Pancreas (tissue), 10 donors: ENCODE results near the gene LY6G6D. TPM values are rescaled to one million over a fixed set of nuclear protein-coding genes. Genes with fewer than 3 reads are reported as not detected.
A peak's percentile ranks its signal among the peaks of the same experiment; 100 is the strongest.

Experiments
- ATAC-seq, 4 donors: fragments of 200-7000 bp; cut with Tn5 transposase; one replicate each; pipeline versions ENCODE4 v1.8.0 to v1.9.1; 2020; ENCODE audit warnings: mild to moderate bottlenecking in 4 of 4, moderate library complexity in 4 of 4
- DNase-seq, 6 donors: peaks; one replicate each; pipeline ENCODE4 v3.0.0-alpha.2; 2020
- FAIRE-seq: peaks from 2 replicates; lab custom pipeline; 2012; peaks lifted over from hg19 to GRCh38; lab: Jason Lieb, UNC
- H3K27ac ChIP-seq, 4 donors: fragments of 200-600 bp; sonication (generic); 1 replicate in 3 of 4; 2 replicates in 1 of 4; pipeline versions ENCODE4 v1.5.0 to v1.8.0; 2020
- H3K27me3 ChIP-seq, 4 donors: fragments of 200-600 bp; one replicate each; pipeline ENCODE4 v1.8.0; 2021
- H3K36me3 ChIP-seq, 3 donors: fragments of 200-600 bp; sonication (generic) in 1 of 3; one replicate each; pipeline versions ENCODE4 v1.5.0 to v1.8.0; 2020 to 2021
- H3K4me1 ChIP-seq, 3 donors: fragments of 200-600 bp; one replicate each; pipeline ENCODE4 v1.8.0; 2021
- H3K4me3 ChIP-seq, 4 donors: fragments of 200-600 bp; sonication (generic) in 2 of 4; one replicate each; pipeline versions ENCODE4 v1.5.0 to v1.8.0; 2020 to 2021
- H3K9me3 ChIP-seq, 4 donors: fragments of 200-600 bp; one replicate each; pipeline ENCODE4 v1.8.0; 2021
- WGBS, 2 donors: extraction: QIAGEN DNeasy Blood & Tissue Kit; methylation state at CpG; one replicate each; pipeline ENCODE4 v1.1.7; 2013; 5-methylcytosine and 5-hydroxymethylcytosine counted together
- intact Hi-C, 3 donors: fragments of 100-400 bp; cut with DNase I; formaldehyde crosslinking; loops; one replicate each; pipeline versions ENCODE4 v1.11.1 to v1.14.2; 2022
- polyA plus RNA-seq, 2 donors: library from polyadenylated mRNA; stranded (reverse); fragments of 200-250 nt; gene quantifications; one replicate each; pipeline ENCODE4 v1.2.3, GENCODE V29; 2013
- total RNA-seq, 6 donors: library from RNA; stranded (reverse); fragmentation: NEBNext Ultra II Directional in 4 of 6; extraction: Animal tissue kit (Norgen Biotek cat#: 25700) in 4 of 6; gene quantifications; one replicate each; pipeline versions ENCODE4 v1.2.1 to v1.2.4, GENCODE V29; 2021 to 2023
- TF ChIP-seq, protein P1 (sequence below), 4 donors: fragments of 200-600 bp; sonication (generic) in 3 of 4; IDR thresholded peaks; one replicate each; pipeline versions ENCODE4 v1.5.0 to v1.8.0; 2021; ENCODE audit warnings: antibody characterized with exemption in 4 of 4
- donor health status: healthy with polysubstance abuse.
- donor health status: DM: no; HTN: no; CAD: no; lungs with moderate emphysema.
- donor health status: DM: no; HTN: no; CAD: no.
- donor health status: control.
- donor health status: control.
- donor health status: Bipolar disorder and iron deficiency.
- donor health status: DM: yes; HTN: yes; CAD: no.
- donor health status: DM: no; HTN: no; CAD: no.
- donor health status: DM: no; HTN: no; CAD: no.
- donor health status: DM: yes; HTN: yes; CAD: no.

LY6G6D gene
- total and polyA plus RNA-seq, 8 donors, result not detected

DNA sequence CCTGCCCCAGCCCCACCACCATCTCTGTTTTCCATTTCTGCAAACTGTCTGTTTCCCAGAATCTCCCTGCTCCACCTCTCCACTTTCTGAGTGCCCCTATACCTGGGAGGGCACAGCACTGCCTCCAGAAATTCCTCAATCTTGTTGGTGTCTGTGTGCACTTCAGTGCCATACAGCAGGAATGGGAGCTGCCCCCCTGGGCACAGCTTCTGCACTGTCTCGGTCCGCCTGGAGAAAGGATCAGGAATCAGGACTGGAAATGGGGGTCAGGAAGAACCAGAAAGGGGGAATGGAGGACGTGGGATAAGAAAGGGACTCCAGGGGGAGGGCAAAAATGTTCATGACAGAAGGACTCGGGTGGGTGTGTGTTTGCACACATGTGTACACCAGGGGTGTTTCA, 18.6 kb downstream of the LY6G6D start:
- FAIRE-seq (no peak), DNase-seq (no peak), ATAC-seq (no peak)
- no peak overlapping the region for H3K27ac ChIP-seq
- H3K36me3 ChIP-seq, result peaks cover 0 to 21% (median 17%) of the 10 kb centered on the region in 3 donors
- no peak overlapping the region for H3K4me3 ChIP-seq
- WGBS, 2 donors, result 85% methylated on average over 4 of the region's 4 CpGs
- intact Hi-C loops, result no loop called here
- no peaks in the 10 kb centered on the region for H3K9me3 ChIP-seq
- H3K27me3 ChIP-seq, result no peaks in the 10 kb centered on the region
- H3K4me1 ChIP-seq, result peaks cover 21 to 26% (median 21%) of the 10 kb centered on the region in 3 donors
- TF ChIP-seq, protein P1, sequence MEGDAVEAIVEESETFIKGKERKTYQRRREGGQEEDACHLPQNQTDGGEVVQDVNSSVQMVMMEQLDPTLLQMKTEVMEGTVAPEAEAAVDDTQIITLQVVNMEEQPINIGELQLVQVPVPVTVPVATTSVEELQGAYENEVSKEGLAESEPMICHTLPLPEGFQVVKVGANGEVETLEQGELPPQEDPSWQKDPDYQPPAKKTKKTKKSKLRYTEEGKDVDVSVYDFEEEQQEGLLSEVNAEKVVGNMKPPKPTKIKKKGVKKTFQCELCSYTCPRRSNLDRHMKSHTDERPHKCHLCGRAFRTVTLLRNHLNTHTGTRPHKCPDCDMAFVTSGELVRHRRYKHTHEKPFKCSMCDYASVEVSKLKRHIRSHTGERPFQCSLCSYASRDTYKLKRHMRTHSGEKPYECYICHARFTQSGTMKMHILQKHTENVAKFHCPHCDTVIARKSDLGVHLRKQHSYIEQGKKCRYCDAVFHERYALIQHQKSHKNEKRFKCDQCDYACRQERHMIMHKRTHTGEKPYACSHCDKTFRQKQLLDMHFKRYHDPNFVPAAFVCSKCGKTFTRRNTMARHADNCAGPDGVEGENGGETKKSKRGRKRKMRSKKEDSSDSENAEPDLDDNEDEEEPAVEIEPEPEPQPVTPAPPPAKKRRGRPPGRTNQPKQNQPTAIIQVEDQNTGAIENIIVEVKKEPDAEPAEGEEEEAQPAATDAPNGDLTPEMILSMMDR (IDR thresholded peaks at IDR 0.05), result no peak

DNA sequence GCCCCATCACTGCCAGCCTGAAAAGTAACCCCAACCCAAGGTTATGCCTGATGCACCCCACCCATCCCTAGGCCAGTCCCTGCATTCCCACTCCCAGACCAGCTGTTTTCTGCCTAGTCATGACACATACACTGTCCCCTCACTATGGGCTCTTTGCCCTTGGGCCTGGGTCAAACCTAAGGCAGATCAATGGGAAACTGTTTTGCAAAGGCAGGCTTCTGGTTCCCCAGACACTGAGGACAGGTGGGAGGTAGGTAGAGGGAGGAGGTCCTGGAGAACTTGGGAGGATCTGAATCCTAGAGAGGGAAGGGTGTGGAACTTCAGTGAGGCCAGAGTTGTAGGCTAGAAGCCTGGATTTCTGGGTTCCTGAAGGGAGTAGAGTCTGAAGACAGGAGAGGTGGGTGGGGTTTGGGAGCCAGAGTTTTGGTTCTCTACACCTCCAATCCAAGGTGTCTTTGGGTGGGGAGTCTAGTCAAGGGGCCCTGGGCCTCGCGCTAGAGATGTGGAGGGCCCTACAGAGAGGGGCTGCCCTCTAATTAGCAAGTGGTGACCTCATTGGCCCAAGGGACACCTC, 19.2 kb downstream of the LY6G6D start:
- TF ChIP-seq, protein P1 (IDR thresholded peaks at IDR 0.05), result no peak
- FAIRE-seq (no peak), DNase-seq (no peak), ATAC-seq (no peak)
- H3K27me3 ChIP-seq, result no peaks in the 10 kb centered on the region
- peak overlapping the region in 2 of 4 donors; percentile 71 to 89 for H3K27ac ChIP-seq
- H3K36me3 ChIP-seq, result peaks cover 0 to 21% (median 17%) of the 10 kb centered on the region in 3 donors
- H3K4me1 ChIP-seq, result peaks cover 22 to 31% (median 26%) of the 10 kb centered on the region in 3 donors
- intact Hi-C loops, result no loop called here
- H3K9me3 ChIP-seq, result no peaks in the 10 kb centered on the region
- WGBS, 2 donors, result 56 to 70% methylated on average over 2 of the region's 2 CpGs
- peak overlapping the region in 2 of 4 donors; percentile 62 to 69 for H3K4me3 ChIP-seq

DNA sequence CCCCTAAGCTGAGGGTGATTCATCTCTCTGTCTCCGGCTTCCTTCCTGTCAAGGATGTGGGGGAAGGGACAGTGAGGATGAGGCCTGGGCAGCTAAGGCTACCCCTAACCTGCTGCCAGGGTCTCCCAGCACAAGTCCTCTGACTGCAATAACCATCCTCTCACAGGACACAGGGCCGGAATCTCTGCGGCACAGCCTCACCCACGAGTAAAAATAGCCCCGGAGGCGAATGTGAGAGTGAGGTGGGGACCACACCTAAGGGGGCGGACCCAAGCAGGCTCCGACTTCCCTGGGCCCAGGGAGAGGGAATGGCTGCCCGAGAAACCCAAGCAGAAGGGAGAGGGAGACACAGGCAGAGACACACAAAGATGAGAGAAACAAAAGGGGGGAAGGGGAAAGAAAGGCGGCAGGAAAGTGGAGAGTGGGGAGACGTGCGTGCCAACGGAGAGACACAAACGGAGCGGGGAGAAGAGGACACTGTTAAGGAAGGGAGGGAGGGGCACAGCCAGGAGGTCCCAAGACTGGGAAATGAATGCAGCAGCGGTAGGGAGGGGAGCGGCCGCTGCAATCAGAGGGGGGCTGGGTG, 19.8 kb downstream of the LY6G6D start:
- ATAC-seq, result peak in 1 of 4 donors; percentile 6
- 24 to 28% methylated on average over 17 to 18 of the region's 18 CpGs for WGBS, 2 donors
- Histone ChIP-seq H3K27me3 (no peaks in the 10 kb centered on the region), H3K9me3 (no peaks in the 10 kb centered on the region), H3K4me1 (peaks cover 22 to 33% (median 26%) of the 10 kb centered on the region in 3 donors), H3K4me3 (peak overlapping the region; percentile 16 to 69 (median 39)), H3K36me3 (peaks cover 0 to 21% (median 17%) of the 10 kb centered on the region in 3 donors), H3K27ac (peak overlapping the region in 3 of 4 donors; percentile 33 to 89 (median 71))
- FAIRE-seq, result no peak
- no peak for DNase-seq
- TF ChIP-seq, protein P1 (IDR thresholded peaks at IDR 0.05), result no peak
- intact Hi-C loops, result no loop called here

DNA sequence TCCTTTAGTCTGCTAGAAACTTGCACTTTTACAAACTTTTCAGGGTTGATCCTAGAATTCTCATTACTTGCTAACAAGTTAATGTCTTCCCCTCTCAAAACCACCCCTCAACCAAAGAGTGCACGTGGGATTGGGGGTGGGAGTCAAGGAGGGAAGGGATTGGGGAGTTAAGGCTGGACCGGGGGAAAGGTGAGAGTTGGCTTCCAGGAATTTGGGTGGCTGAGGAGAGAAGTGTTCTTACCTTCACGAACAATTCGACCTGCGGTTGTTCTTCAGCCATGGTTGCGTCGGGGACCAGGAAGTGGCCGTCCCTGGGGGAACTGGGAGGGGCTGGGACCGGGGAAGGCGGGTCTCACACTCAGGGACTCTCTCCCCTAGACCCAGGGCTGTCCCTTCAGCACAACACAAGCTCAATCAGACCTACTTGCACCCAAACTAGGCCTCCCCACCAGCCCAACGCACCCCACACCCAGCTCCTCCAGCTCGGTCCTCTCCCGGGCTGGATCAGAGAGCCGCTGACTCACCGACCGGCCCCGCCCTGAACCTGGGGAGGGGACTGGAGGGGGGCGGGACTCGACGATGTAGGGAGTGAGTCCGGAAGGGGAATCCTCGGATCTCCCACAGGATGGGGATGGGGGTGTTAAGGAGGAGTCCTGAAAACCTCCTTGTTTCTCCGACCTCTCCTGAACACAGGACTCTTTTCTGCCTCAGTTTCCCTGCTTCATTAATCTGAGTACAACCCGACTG, 21.0 kb downstream of the LY6G6D start, which contains the start of gene CLIC1:
CLIC1 (minus strand) TSS at position 510 of the 747 bp plus-strand sequence; CDS start at position 280, 230 bp downstream.
- H3K9me3 ChIP-seq, result no peaks in the 10 kb centered on the region
- DNase-seq, result peak; percentile 77 to 92 (median 87)
- FAIRE-seq, result no peak
- ATAC-seq, result peak; percentile 62 to 68 (median 66)
- H3K27me3 ChIP-seq, result no peaks in the 10 kb centered on the region
- H3K36me3 ChIP-seq, result peaks cover 0 to 21% (median 17%) of the 10 kb centered on the region in 3 donors
- intact Hi-C loops, result no loop called here
- 0 to 1% methylated on average over 23 to 24 of the region's 24 CpGs for WGBS, 2 donors
- H3K27ac ChIP-seq, result peak within 1 kb of the TSS; percentile 76 to 92 (median 86)
- peaks cover 22 to 33% (median 30%) of the 10 kb centered on the region in 3 donors for H3K4me1 ChIP-seq
- H3K4me3 ChIP-seq, result peak within 1 kb of the TSS; percentile 34 to 69 (median 52)
- TF ChIP-seq, protein P1 (IDR thresholded peaks at IDR 0.05), result no peak
